GM12878 (cell line): ENCODE data around the gene DUSP15. TPM values are rescaled to one million over a fixed set of nuclear protein-coding genes. Genes with fewer than 3 reads are reported as not detected.

Experiments used
- ATAC-seq: fragments of 200-7000 bp; cut with Tn5 transposase; 3 replicates; pipeline ENCODE4 v1.9.1; 2020; ENCODE audit warnings: mild to moderate bottlenecking, moderate library complexity
- BruUV-seq: library from RNA; stranded (reverse); fragments of 400-500 nt; replicated peaks from 2 replicates; lab custom pipeline; 2021; lab: Mats Ljungman, UMichigan
- CTCF ChIA-PET: fragments of 300-600 bp; sonication (Branson Sonifier 250); formaldehyde crosslinking; extraction: SDS; loops from one replicate; lab custom pipeline; 2021; ENCODE audit warnings: inconsistent platforms; lab: Yijun Ruan, JAX
- POLR2A ChIA-PET: fragments of 350-600 bp; formaldehyde crosslinking; extraction: SDS; loops from one replicate; lab custom pipeline; 2021; ENCODE audit warnings: inconsistent platforms; lab: Charles Lee
- RAD21 ChIA-PET: fragments of 300-600 bp; sonication (Branson Sonifier 250); formaldehyde crosslinking; loops from one replicate; lab custom pipeline; 2023; ENCODE audit warnings: antibody characterized with exemption; ENCODE audit not compliant: unreplicated experiment; lab: Charles Lee
- SMC1A ChIA-PET: fragments of 300-600 bp; sonication (Branson Sonifier 250); formaldehyde crosslinking; loops from one replicate; lab custom pipeline; 2023; ENCODE audit not compliant: unreplicated experiment, uncharacterized antibody; lab: Charles Lee
- DNase-seq: peaks from one replicate; pipeline ENCODE4 v3.0.0-alpha.2; 2011; ENCODE audit warnings: low read depth, low spot score
- FAIRE-seq: peaks from 3 replicates; lab custom pipeline; 2011; peaks lifted over from hg19 to GRCh38; lab: Jason Lieb, UNC
- H2AFZ ChIP-seq: 2 replicates; pipeline ENCODE4 v1.6.0; 2011; ENCODE audit warnings: low read depth, low read length, control low read depth; ENCODE audit not compliant: control insufficient read depth
- H3K27ac ChIP-seq: 2 replicates; pipeline ENCODE4 v1.5.1; 2011; ENCODE audit warnings: control low read depth; ENCODE audit not compliant: control insufficient read depth, insufficient read depth
- H3K27me3 ChIP-seq, 2 experiments: replicated peaks in 1 of 2; 2 replicates each; pipeline versions ENCODE4 v1.6.0 to v1.6.1; 2011; ENCODE audit warnings: low read length in 1 of 2; ENCODE audit not compliant: control insufficient read depth in 2 of 2, insufficient read depth in 2 of 2
- H3K36me3 ChIP-seq, 2 experiments: 2 replicates each; pipeline ENCODE4 v1.5.1; 2011; ENCODE audit warnings: low read length in 1 of 2; ENCODE audit not compliant: control insufficient read depth in 2 of 2, insufficient read depth in 2 of 2
- H3K4me1 ChIP-seq: 2 replicates; pipeline ENCODE4 v1.6.1; 2011; ENCODE audit warnings: mild to moderate bottlenecking, low read length, moderate library complexity, mixed read lengths; ENCODE audit not compliant: control insufficient read depth, insufficient read depth
- H3K4me2 ChIP-seq: 2 replicates; pipeline ENCODE4 v1.6.0; 2011; ENCODE audit warnings: control low read depth; ENCODE audit not compliant: control insufficient read depth, insufficient read depth
- H3K4me3 ChIP-seq: fragments of 200-600 bp; sonication (generic); 2 replicates; pipeline ENCODE4 v1.5.1; 2016
- H3K79me2 ChIP-seq: 2 replicates; pipeline ENCODE4 v1.6.0; 2011; ENCODE audit warnings: low read length; ENCODE audit not compliant: control insufficient read depth, insufficient read depth
- H3K9ac ChIP-seq: 2 replicates; pipeline ENCODE4 v1.8.0; 2011; ENCODE audit warnings: low read length, control low read depth, mixed read lengths; ENCODE audit not compliant: control insufficient read depth, insufficient read depth
- H3K9me3 ChIP-seq: replicated peaks from 3 replicates; pipeline ENCODE4 v1.5.1; 2011; ENCODE audit warnings: mild to moderate bottlenecking, low read length; ENCODE audit not compliant: control insufficient read depth, insufficient read depth
- H4K20me1 ChIP-seq: 2 replicates; pipeline ENCODE4 v1.6.0; 2011; ENCODE audit not compliant: control insufficient read depth, insufficient read depth
- BHLHE40 ChIP-seq, 2 experiments: fragments of 450-650 bp in 1 of 2; IDR thresholded peaks; 2 replicates each; pipeline ENCODE4 v1.6.1; 2011 to 2017; ENCODE audit warnings: low read depth in 2 of 2, borderline replicate concordance in 1 of 2, improper control_type of control experiment in 1 of 2, low read length in 1 of 2, mild to moderate bottlenecking in 1 of 2
- BMI1 ChIP-seq: fragments of 450-650 bp; IDR thresholded peaks from 2 replicates; pipeline ENCODE4 v1.6.1; 2016; ENCODE audit warnings: mild to moderate bottlenecking, moderate library complexity, borderline replicate concordance
- DPF2 ChIP-seq: fragments of 450-650 bp; IDR thresholded peaks from 2 replicates; pipeline ENCODE4 v1.6.1; 2017; ENCODE audit warnings: mild to moderate bottlenecking
- EGR1 ChIP-seq, 2 experiments: IDR thresholded peaks; 1 replicate in 1 of 2; 2 replicates in 1 of 2; pipeline ENCODE4 v1.6.1; 2011 to 2012; ENCODE audit warnings: low read depth in 2 of 2, low read length in 2 of 2, borderline replicate concordance in 1 of 2, mild to moderate bottlenecking in 1 of 2, moderate library complexity in 1 of 2
- FOXK2 ChIP-seq: fragments of 450-650 bp; IDR thresholded peaks from 2 replicates; pipeline ENCODE4 v1.6.1; 2017; ENCODE audit warnings: mild to moderate bottlenecking, moderate library complexity
- GATAD2B ChIP-seq: fragments of 450-650 bp; conservative IDR thresholded peaks from 2 replicates; pipeline ENCODE4 v1.6.1; 2017; ENCODE audit warnings: low read depth, mild to moderate bottlenecking, moderate library complexity
- HDGF ChIP-seq: fragments of 450-650 bp; IDR thresholded peaks from 2 replicates; pipeline ENCODE4 v1.6.1; 2016; ENCODE audit warnings: antibody characterized with exemption
- IKZF1 ChIP-seq: fragments of 450-650 bp; conservative IDR thresholded peaks from 2 replicates; pipeline ENCODE4 v1.6.1; 2017; ENCODE audit warnings: antibody characterized with exemption, mild to moderate bottlenecking
- LARP7 ChIP-seq: fragments of 450-650 bp; IDR thresholded peaks from 2 replicates; pipeline ENCODE4 v1.6.1; 2017; ENCODE audit warnings: mild to moderate bottlenecking
- NFIC ChIP-seq: IDR thresholded peaks from 2 replicates; pipeline ENCODE4 v1.6.1; 2012; ENCODE audit warnings: low read depth, mild to moderate bottlenecking, inconsistent platforms, low read length, moderate library complexity
- NKRF ChIP-seq: fragments of 450-650 bp; conservative IDR thresholded peaks from 2 replicates; pipeline ENCODE4 v1.6.1; 2017; ENCODE audit warnings: mild to moderate bottlenecking, moderate library complexity
- NR2F1 ChIP-seq: fragments of 450-650 bp; conservative IDR thresholded peaks from 2 replicates; pipeline ENCODE4 v1.6.1; 2017; ENCODE audit warnings: mild to moderate bottlenecking
- POLR2A ChIP-seq: IDR thresholded peaks from 2 replicates; pipeline ENCODE4 v1.6.1; 2011; ENCODE audit warnings: low read depth, mild to moderate bottlenecking, low read length
- POLR2AphosphoS5 ChIP-seq: IDR thresholded peaks from 2 replicates; pipeline ENCODE4 v1.6.1; 2011; ENCODE audit warnings: mild to moderate bottlenecking, low read length, inconsistent platforms
- RAD21 ChIP-seq: IDR thresholded peaks from 2 replicates; pipeline ENCODE4 v1.6.1; 2011; ENCODE audit warnings: mild to moderate bottlenecking, low read depth, low read length, moderate library complexity; ENCODE audit not compliant: insufficient read depth
- RB1 ChIP-seq: fragments of 450-650 bp; formaldehyde crosslinking; IDR thresholded peaks from 2 replicates; pipeline ENCODE4 v1.6.1; 2017; ENCODE audit warnings: mild to moderate bottlenecking, borderline replicate concordance
- RUNX3 ChIP-seq: IDR thresholded peaks from 2 replicates; pipeline ENCODE4 v1.6.1; 2012; ENCODE audit warnings: low read length, inconsistent platforms
- SIX5 ChIP-seq: IDR thresholded peaks from 2 replicates; pipeline ENCODE4 v1.6.1; 2011; ENCODE audit warnings: mild to moderate bottlenecking, low read depth, low read length, moderate library complexity; ENCODE audit not compliant: severe bottlenecking
- SMARCA5 ChIP-seq: fragments of 450-650 bp; IDR thresholded peaks from 2 replicates; pipeline ENCODE4 v1.6.1; 2017; ENCODE audit warnings: mild to moderate bottlenecking
- TCF12 ChIP-seq: IDR thresholded peaks from 2 replicates; pipeline ENCODE4 v1.6.1; 2011; ENCODE audit warnings: low read depth, mild to moderate bottlenecking, low read length
- TCF3 ChIP-seq: IDR thresholded peaks from 2 replicates; pipeline ENCODE4 v1.6.1; 2012; ENCODE audit warnings: low read depth, mild to moderate bottlenecking, low read length, borderline replicate concordance; ENCODE audit not compliant: insufficient read depth
- WGBS: methylation state at CpG from one replicate; pipeline ENCODE4 v1.1.6; 2016; ENCODE audit warnings: low lambda C conversion rate; ENCODE audit not compliant: insufficient replicate concordance, insufficient coverage; ENCODE audit errors: missing lambda C conversion rate; 5-methylcytosine and 5-hydroxymethylcytosine counted together
- in situ Hi-C: fragments of 300-500 bp; cut with MboI; formaldehyde crosslinking; loops from 9 replicates; pipeline ENCODE4 v1.14.3; 2018; ENCODE audit warnings: mixed read lengths
- intact Hi-C: fragments of 100-400 bp; cut with micrococcal nuclease; formaldehyde crosslinking; loops from one replicate; pipeline ENCODE4 v1.14.2; 2022; ENCODE audit not compliant: unreplicated experiment
- polyA plus RNA-seq, 11 experiments: library from polyadenylated mRNA; depleted of rRNA in 4 of 11; unstranded in 6 of 11; stranded (reverse) in 5 of 11; fragments of >200 nt; fragmentation: Nextera tagmentation in 4 of 11; fragmentation: Illumina TruSeq in 1 of 11; extraction: Ambion mirVana in 4 of 11; extraction: Trizol in 1 of 11; gene quantifications; 1 replicate in 1 of 11; 2 replicates in 10 of 11; pipeline versions ENCODE4 v1.2.1 to v1.2.3, GENCODE V29; 2011 to 2016; ENCODE audit warnings: inconsistent platforms in 2 of 11, missing spikeins in 2 of 11, low read depth in 1 of 11
- total RNA-seq, 4 experiments: library from RNA; depleted of rRNA in 3 of 4; stranded (reverse); fragments of >200 nt in 3 of 4; fragmentation: Illumina TruSeq in 1 of 4; extraction: Trizol in 1 of 4; gene quantifications; 2 replicates each; pipeline versions ENCODE4 v1.2.1 to v1.2.3, GENCODE V29; 2013 to 2021

DUSP15 gene
- total and polyA plus RNA-seq, 10 of the 15 experiments (the other 5 are each of a cell fraction or from before 2014, with no cell fraction given): 0.06 to 2.5 (median 0.67) TPM; not detected in 1

- H3K79me2 ChIP-seq: no peaks in the 10 kb centered on the region
- no peak for DNase-seq
- H3K4me2 ChIP-seq: peak overlapping the region; percentile 81
- peak overlapping the region; percentile 77 for H2AFZ ChIP-seq
- ATAC-seq: peak; percentile 93
- no peak for FAIRE-seq
- ChIA-PET RAD21 (interaction anchor here (1.2 to 2.4 kb wide), 3 partner anchors 8 to 90 kb away, joined by 3 to 14 read pairs (median 3); partner anchors contain the start of gene PDRG1), POLR2A (interaction anchor here (0.6 to 1.3 kb wide), 3 partner anchors 10 to 34 kb away, joined by 3 to 4 read pairs (median 4); no protein-coding TSS in a partner anchor), SMC1A (interaction anchor here (2.6 kb wide), 1 partner anchor 9 kb away, joined by 10 read pairs; no protein-coding TSS in a partner anchor)
- H3K4me3 ChIP-seq: peak overlapping the region; percentile 53
- intact Hi-C loops: no loop called here
- no peak overlapping the region for H3K9ac ChIP-seq
- in situ Hi-C loops: no loop called here
- peaks cover 10% of the 10 kb centered on the region for H3K4me1 ChIP-seq
- H3K9me3 ChIP-seq: no peaks in the 10 kb centered on the region
- H3K36me3 ChIP-seq: no peaks in the 10 kb centered on the region
- peaks cover 0 to 9% of the 10 kb centered on the region in 2 experiments; a peak in 1 of 4 replicates for H3K27me3 ChIP-seq
- TF ChIP-seq POLR2AphosphoS5 (no peak), BHLHE40 (IDR thresholded peaks at IDR 0.05; ENCODE audit: borderline replicate concordance in 1 of 2, low read depth in 2 of 2, low read length in 1 of 2) (peak in 1 of 2 experiments; percentile 64; a peak in 2 of 4 replicates), LARP7 (peak; percentile 50; the same call in 1 of the 2 replicates), NFIC (no peak), NKRF (peak; percentile 59), TCF12 (peak; percentile 81), BMI1 (no peak), EGR1 (IDR thresholded peaks at IDR 0.05; ENCODE audit: borderline replicate concordance in 1 of 2, low read depth in 2 of 2, low read length in 2 of 2) (0 out of 3 replicates have a peak, but pooled peaks of 1 of the 2 experiments have one; percentile 14), RAD21 (no peak), NR2F1 (peak; percentile 23; the same call in 1 of the 2 replicates), SMARCA5 (peak; percentile 33; the same call in 1 of the 2 replicates), DPF2 (peak; percentile 62), TCF3 (0 out of 2 replicates have a peak, but pooled peaks have one; percentile 18), RUNX3 (no peak), FOXK2 (no peak), GATAD2B (0 out of 2 replicates have a peak, but pooled peaks have one; percentile 33), IKZF1 (peak; percentile 63), POLR2A (peak; percentile 62; the same call in 1 of the 2 replicates), SIX5 (no peak), HDGF (peak; percentile 59; the same call in 1 of the 2 replicates), RB1 (0 out of 2 replicates have a peak, but pooled peaks have one; percentile 22)
- TF ChIP-seq, all 136 proteins: peak for 14
- 19% methylated on average over 22 of the region's 60 CpGs for WGBS
- Histone ChIP-seq H4K20me1 (no peaks in the 10 kb centered on the region), H3K27ac (no peak overlapping the region)
- CTCF ChIA-PET: interaction anchor here (1.0 to 13.1 kb wide), 5 partner anchors 9 to 173 kb away, joined by 3 to 307 read pairs (median 7); partner anchors contain the start of gene PDRG1
- BruUV-seq: no TSS peak
Observed at GRCh38 chr20:31861385-31862156, 8.8 kb downstream of the DUSP15 start.
